Fibroblast of the aortic adventitia (primary cell): ENCODE results near the gene HGS. TPM values are rescaled to one million over a fixed set of nuclear protein-coding genes. Genes with fewer than 3 reads are reported as not detected.

Source experiments
- DNase-seq: peaks from one replicate; pipeline ENCODE4 v3.0.0-alpha.2; 2010; ENCODE audit warnings: low read depth
- H3K4me3 ChIP-seq: 2 replicates; pipeline ENCODE4 v1.5.1; 2011; ENCODE audit warnings: low read depth, mild to moderate bottlenecking, control low read depth, low read length, moderate library complexity
- CTCF ChIP-seq: IDR thresholded peaks from 2 replicates; pipeline ENCODE4 v1.5.1; 2011; ENCODE audit warnings: mild to moderate bottlenecking, low read length, control low read depth, inconsistent platforms; ENCODE audit not compliant: insufficient read depth
- total RNA-seq: library from RNA; depleted of rRNA; stranded (reverse); fragments of >200 nt; gene quantifications from 2 replicates; pipeline ENCODE4 v1.2.3, GENCODE V29; 2012; ENCODE audit warnings: low replicate concordance

HGS gene
- total RNA-seq, 1 donor = 94.7 TPM

GRCh38 chr17:81705518-81706231 lies 21.9 kb downstream of the HGS start:
- no peak for DNase-seq
- TF ChIP-seq CTCF = no peak
- no peak overlapping the region for H3K4me3 ChIP-seq

- H3K4me3 ChIP-seq = no peak overlapping the region
- DNase-seq = no peak
- no peak for TF ChIP-seq CTCF
Measured at GRCh38 chr17:81706232-81706611, 22.4 kb downstream of the HGS start.

- no peak overlapping the region for H3K4me3 ChIP-seq
- TF ChIP-seq CTCF = no peak
- DNase-seq = no peak
Measured at GRCh38 chr17:81706757-81707624, 23.2 kb downstream of the HGS start.

- DNase-seq = no peak
- no peak for TF ChIP-seq CTCF
- no peak overlapping the region for H3K4me3 ChIP-seq
Measured at GRCh38 chr17:81707725-81708646, 24.2 kb downstream of the HGS start.

- no peak for TF ChIP-seq CTCF
- DNase-seq = no peak
- H3K4me3 ChIP-seq = no peak overlapping the region
Measured at GRCh38 chr17:81708739-81709185, 25.0 kb downstream of the HGS start.

- H3K4me3 ChIP-seq = no peak overlapping the region
- no peak for TF ChIP-seq CTCF
- DNase-seq = no peak
Measured at GRCh38 chr17:81710514-81711308, 26.9 kb downstream of the HGS start.
